ENCODE data around the gene GOLT1A. TPM values are rescaled to one million over a fixed set of nuclear protein-coding genes. Genes with fewer than 3 reads are reported as not detected.

GOLT1A gene
- total RNA-seq, 6 donors from 2014 or later: 7.5 to 18.5 (median 10.1) TPM; not detected in 1

DNA sequence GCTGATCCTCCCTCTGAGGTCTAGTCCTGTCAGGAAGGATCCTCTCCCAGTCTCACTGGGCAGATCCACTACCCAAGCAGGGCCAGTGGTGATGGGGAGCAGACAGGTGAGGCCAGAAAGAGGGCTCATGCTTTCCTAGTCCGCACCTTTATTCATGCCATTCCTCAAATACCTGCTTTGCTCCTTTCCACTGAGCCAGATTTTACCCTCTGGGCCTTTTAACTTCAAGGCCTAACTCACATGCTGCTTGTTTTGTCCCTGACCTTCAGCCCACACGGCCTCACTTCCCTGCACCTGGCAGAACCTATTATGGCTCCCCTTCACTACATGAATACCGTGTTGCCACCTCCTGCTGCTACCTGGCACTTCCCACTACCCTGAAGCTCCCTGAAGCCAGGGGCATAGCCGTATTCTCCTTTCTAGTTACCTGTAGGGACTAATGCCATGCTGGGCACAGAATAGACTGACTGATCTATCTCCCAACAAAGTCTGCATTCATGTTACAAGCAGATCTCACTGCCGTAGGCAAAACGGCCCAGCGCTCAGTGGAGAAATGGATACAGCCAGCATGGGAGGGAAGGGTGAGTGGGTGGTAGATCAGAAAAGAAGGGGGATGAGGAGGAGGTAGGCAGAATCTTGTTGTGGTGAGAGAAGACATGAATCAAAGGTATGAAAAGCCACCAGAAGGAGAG lies 36.1 kb upstream of the GOLT1A start:
- TF ChIP-seq EP300 (IDR thresholded peaks at IDR 0.05): no peak
- TF ChIP-seq, protein P1, sequence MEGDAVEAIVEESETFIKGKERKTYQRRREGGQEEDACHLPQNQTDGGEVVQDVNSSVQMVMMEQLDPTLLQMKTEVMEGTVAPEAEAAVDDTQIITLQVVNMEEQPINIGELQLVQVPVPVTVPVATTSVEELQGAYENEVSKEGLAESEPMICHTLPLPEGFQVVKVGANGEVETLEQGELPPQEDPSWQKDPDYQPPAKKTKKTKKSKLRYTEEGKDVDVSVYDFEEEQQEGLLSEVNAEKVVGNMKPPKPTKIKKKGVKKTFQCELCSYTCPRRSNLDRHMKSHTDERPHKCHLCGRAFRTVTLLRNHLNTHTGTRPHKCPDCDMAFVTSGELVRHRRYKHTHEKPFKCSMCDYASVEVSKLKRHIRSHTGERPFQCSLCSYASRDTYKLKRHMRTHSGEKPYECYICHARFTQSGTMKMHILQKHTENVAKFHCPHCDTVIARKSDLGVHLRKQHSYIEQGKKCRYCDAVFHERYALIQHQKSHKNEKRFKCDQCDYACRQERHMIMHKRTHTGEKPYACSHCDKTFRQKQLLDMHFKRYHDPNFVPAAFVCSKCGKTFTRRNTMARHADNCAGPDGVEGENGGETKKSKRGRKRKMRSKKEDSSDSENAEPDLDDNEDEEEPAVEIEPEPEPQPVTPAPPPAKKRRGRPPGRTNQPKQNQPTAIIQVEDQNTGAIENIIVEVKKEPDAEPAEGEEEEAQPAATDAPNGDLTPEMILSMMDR (IDR thresholded peaks at IDR 0.05): no peak
- Histone ChIP-seq H3K36me3 (no peaks in the 10 kb centered on the region), H3K4me1 (peaks cover 0 to 7% (median 2%) of the 10 kb centered on the region in 4 donors), H3K4me3 (no peak overlapping the region), H3K27me3 (no peaks in the 10 kb centered on the region), H3K9me3 (no peaks in the 10 kb centered on the region), H3K27ac (no peak overlapping the region)
- no peak for DNase-seq
- WGBS, 2 donors: 88 to 92% methylated on average over 7 of the region's 7 CpGs
- ATAC-seq (ENCODE audit: low FRiP score in 2 of 2): no peak

DNA sequence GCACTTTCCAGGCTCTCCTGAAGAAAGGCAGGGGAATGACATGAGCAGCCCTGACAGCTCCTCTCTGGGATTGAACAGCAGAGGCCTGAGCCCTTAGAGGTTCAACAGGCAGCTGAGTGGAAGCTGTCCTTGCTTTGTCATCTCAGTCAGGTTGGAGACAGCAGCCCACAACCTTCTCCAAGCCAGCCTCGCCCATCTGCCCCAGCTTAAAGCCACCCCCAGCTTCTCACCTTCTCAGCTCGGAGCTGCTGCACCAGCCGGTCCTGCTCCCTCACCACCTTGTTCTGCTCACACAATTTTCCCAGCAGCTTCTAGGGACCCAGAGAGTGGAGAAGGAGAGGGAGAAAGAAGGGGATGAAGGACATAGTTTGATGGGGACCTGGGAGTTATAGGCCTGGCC lies 35.2 kb upstream of the GOLT1A start:
- no peak for DNase-seq
- H3K27me3 ChIP-seq: no peaks in the 10 kb centered on the region
- H3K9me3 ChIP-seq: no peaks in the 10 kb centered on the region
- ATAC-seq (ENCODE audit: low FRiP score in 2 of 2): no peak
- peaks cover 0 to 1% (median 0%) of the 10 kb centered on the region in 4 donors for H3K4me1 ChIP-seq
- H3K36me3 ChIP-seq: no peaks in the 10 kb centered on the region
- no peak overlapping the region for H3K4me3 ChIP-seq
- TF ChIP-seq, protein P1 (IDR thresholded peaks at IDR 0.05): no peak
- TF ChIP-seq POLR2A (IDR thresholded peaks at IDR 0.05): no peak
- no peak for TF ChIP-seq EP300 (IDR thresholded peaks at IDR 0.05)
- no peak for TF ChIP-seq POLR2AphosphoS5 (IDR thresholded peaks at IDR 0.05)
- WGBS, 2 donors: 96 to 100% methylated on average over 2 to 3 of the region's 3 CpGs
- no peak overlapping the region for H3K27ac ChIP-seq

DNA sequence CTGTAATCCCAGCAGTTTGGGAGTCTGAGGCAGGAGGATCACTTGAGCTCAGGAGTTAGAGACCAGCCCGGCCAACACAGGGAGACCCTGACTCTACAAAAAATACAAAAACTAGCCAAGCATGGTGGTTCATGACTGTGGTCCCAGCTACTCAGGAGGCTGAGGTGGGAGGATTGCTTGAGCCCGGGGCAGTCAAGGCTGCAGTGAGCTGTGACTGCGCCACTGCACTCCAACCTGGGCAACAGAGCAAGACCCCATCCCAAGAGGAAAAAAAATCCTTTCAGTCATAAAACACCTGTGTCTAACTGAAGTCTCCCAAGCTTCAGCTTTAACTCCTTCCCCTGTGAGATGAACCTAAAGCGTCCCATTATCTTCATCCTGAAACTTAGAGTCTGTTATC lies 33.1 kb upstream of the GOLT1A start:
- TF ChIP-seq POLR2A (IDR thresholded peaks at IDR 0.05): no peak
- TF ChIP-seq, protein P1 (IDR thresholded peaks at IDR 0.05): no peak
- no peak for TF ChIP-seq EP300 (IDR thresholded peaks at IDR 0.05)
- TF ChIP-seq POLR2AphosphoS5 (IDR thresholded peaks at IDR 0.05): no peak

DNA sequence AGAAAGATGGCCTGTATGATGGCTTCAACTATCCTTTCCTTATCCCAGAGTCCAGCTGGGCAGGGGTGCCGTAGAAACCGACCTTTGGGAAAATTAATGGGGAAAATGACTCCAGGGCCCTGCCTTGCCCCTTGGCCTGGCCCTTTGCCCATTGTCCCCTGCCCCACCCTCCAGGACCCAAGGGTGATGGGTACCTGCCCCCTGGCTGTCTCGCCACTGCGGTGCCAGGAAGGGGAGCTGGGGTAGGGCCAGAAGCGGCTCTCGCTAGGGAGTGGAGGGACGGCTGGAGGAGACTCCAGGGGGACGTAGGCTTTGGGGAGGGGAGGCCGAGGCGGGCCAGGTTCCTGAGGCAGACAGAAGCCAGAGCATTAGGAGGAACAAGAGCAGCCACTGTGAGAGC lies 29.1 kb upstream of the GOLT1A start:
- Histone ChIP-seq H3K9me3 (no peaks in the 10 kb centered on the region), H3K36me3 (no peaks in the 10 kb centered on the region), H3K27me3 (no peaks in the 10 kb centered on the region), H3K4me3 (no peak overlapping the region), H3K4me1 (no peaks in the 10 kb centered on the region), H3K27ac (no peak overlapping the region)
- TF ChIP-seq, protein P1 (IDR thresholded peaks at IDR 0.05): no peak
- DNase-seq (peak in 1 of 2 donors; percentile 54), ATAC-seq (ENCODE audit: low FRiP score in 2 of 2) (peak in 1 of 2 donors; percentile 31)
- 95 to 96% methylated on average over 10 of the region's 10 CpGs for WGBS, 2 donors

More for the DNA sequence above, 33.1 kb upstream of the GOLT1A start:
- DNase-seq (no peak), ATAC-seq (ENCODE audit: low FRiP score in 2 of 2) (no peak)
- H3K36me3 ChIP-seq: no peaks in the 10 kb centered on the region
- 93 to 94% methylated on average over 2 to 4 of the region's 4 CpGs for WGBS, 2 donors
- H3K4me3 ChIP-seq: no peak overlapping the region
- no peaks in the 10 kb centered on the region for H3K4me1 ChIP-seq
- no peaks in the 10 kb centered on the region for H3K27me3 ChIP-seq
- no peaks in the 10 kb centered on the region for H3K9me3 ChIP-seq
- no peak overlapping the region for H3K27ac ChIP-seq

DNA sequence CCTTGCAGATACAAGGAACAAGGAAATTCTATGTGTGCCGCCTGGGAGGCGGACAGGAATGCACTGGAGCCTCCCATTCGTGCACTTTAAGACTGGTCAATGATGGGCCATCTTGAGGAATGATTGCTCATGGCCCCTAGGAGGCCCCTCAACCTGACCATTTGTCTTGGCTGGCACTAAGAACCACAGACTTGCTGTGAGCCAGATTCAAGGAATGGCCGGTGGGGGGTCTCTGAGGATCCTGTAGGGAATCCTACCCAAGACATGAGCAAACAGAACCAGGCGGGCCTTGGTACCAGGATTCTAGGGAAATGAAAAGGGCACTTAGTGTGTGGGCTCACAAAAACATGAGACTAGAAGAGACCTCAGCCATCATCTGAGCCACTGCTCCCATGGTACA lies 28.1 kb upstream of the GOLT1A start:
- ATAC-seq (ENCODE audit: low FRiP score in 2 of 2) (no peak), DNase-seq (no peak)
- no peaks in the 10 kb centered on the region for H3K4me1 ChIP-seq
- H3K36me3 ChIP-seq: no peaks in the 10 kb centered on the region
- no peak overlapping the region for H3K4me3 ChIP-seq
- no peaks in the 10 kb centered on the region for H3K9me3 ChIP-seq
- H3K27ac ChIP-seq: no peak overlapping the region
- 93 to 96% methylated on average over 5 of the region's 5 CpGs for WGBS, 2 donors
- TF ChIP-seq POLR2AphosphoS5 (IDR thresholded peaks at IDR 0.05) (no peak), POLR2A (IDR thresholded peaks at IDR 0.05) (no peak), EP300 (IDR thresholded peaks at IDR 0.05) (no peak)
- TF ChIP-seq, protein P1 (IDR thresholded peaks at IDR 0.05): no peak
- no peaks in the 10 kb centered on the region for H3K27me3 ChIP-seq
